Osteoblast (primary cell): ENCODE results near the gene BICD1. TPM values are rescaled to one million over a fixed set of nuclear protein-coding genes. Genes with fewer than 3 reads are reported as not detected.

ENCODE experiments used
- DNase-seq: peaks from one replicate; pipeline ENCODE4 v3.0.0; 2011; ENCODE audit warnings: low spot score, mixed read lengths; ENCODE audit not compliant: insufficient read length; ENCODE audit errors: missing footprints
- H2AFZ ChIP-seq: 2 replicates; pipeline ENCODE4 v1.6.0; 2011; ENCODE audit warnings: mild to moderate bottlenecking, low read length
- H3K27ac ChIP-seq: 2 replicates; pipeline ENCODE4 v1.5.1; 2011; ENCODE audit warnings: mild to moderate bottlenecking, low read depth, low read length, moderate library complexity
- H3K27me3 ChIP-seq: 2 replicates; pipeline ENCODE4 v1.6.0; 2012; ENCODE audit warnings: mild to moderate bottlenecking, control low read depth, inconsistent platforms, low read length, moderate library complexity; ENCODE audit not compliant: insufficient read depth
- H3K36me3 ChIP-seq: 2 replicates; pipeline ENCODE4 v1.5.1; 2011; ENCODE audit warnings: mild to moderate bottlenecking, low read length, control low read depth, moderate library complexity; ENCODE audit not compliant: insufficient read depth
- H3K4me1 ChIP-seq: 2 replicates; pipeline ENCODE4 v1.5.1; 2011; ENCODE audit warnings: mild to moderate bottlenecking, low read length, control low read depth, moderate library complexity; ENCODE audit not compliant: insufficient read depth
- H3K4me2 ChIP-seq: 2 replicates; pipeline ENCODE4 v1.6.0; 2011; ENCODE audit warnings: mild to moderate bottlenecking, low read length; ENCODE audit not compliant: insufficient read depth
- H3K4me3 ChIP-seq: fragments of 200-600 bp; sonication (generic); 3 replicates; pipeline ENCODE4 v1.5.1; 2012; ENCODE audit warnings: mild to moderate bottlenecking, low read length, inconsistent platforms; ENCODE audit not compliant: insufficient read depth
- H3K79me2 ChIP-seq: 2 replicates; pipeline ENCODE4 v1.6.0; 2012; ENCODE audit warnings: mild to moderate bottlenecking, low read length, control low read depth, inconsistent platforms; ENCODE audit not compliant: insufficient read depth
- H3K9me3 ChIP-seq: 2 replicates; pipeline ENCODE4 v1.5.1; 2011; ENCODE audit warnings: low read depth, low read length, control low read depth
- H4K20me1 ChIP-seq: 2 replicates; pipeline ENCODE4 v1.6.0; 2012; ENCODE audit warnings: mild to moderate bottlenecking, low read length, control low read depth; ENCODE audit not compliant: insufficient read depth
- CTCF ChIP-seq: IDR thresholded peaks from 2 replicates; pipeline ENCODE4 v1.5.1; 2011; ENCODE audit warnings: mild to moderate bottlenecking, low read depth, low read length, moderate library complexity; ENCODE audit errors: extremely low read depth
- total RNA-seq: library from RNA; depleted of rRNA; stranded (reverse); fragments of >200 nt; gene quantifications from 2 replicates; pipeline ENCODE4 v1.2.3, GENCODE V29; 2012

Gene BICD1
- total RNA-seq, 1 donor, result 21.0 TPM

GRCh38 chr12:32126720-32127119 lies 20.1 kb downstream of the BICD1 start:
- Histone ChIP-seq H3K4me1 (peaks cover 17% of the 10 kb centered on the region), H3K79me2 (peaks cover 89% of the 10 kb centered on the region), H3K9me3 (no peaks in the 10 kb centered on the region), H3K36me3 (no peaks in the 10 kb centered on the region), H2AFZ (no peak overlapping the region), H3K4me2 (no peak overlapping the region), H3K27me3 (no peaks in the 10 kb centered on the region), H4K20me1 (peaks cover 35% of the 10 kb centered on the region), H3K27ac (no peak overlapping the region), H3K4me3 (no peak overlapping the region)
- no peak for TF ChIP-seq CTCF
- DNase-seq, result no peak

- Histone ChIP-seq H3K27ac (no peak overlapping the region), H3K4me3 (no peak overlapping the region), H4K20me1 (peaks cover 21% of the 10 kb centered on the region), H2AFZ (no peak overlapping the region), H3K79me2 (peaks cover 78% of the 10 kb centered on the region), H3K27me3 (no peaks in the 10 kb centered on the region), H3K4me2 (no peak overlapping the region), H3K9me3 (no peaks in the 10 kb centered on the region), H3K4me1 (peaks cover 13% of the 10 kb centered on the region), H3K36me3 (no peaks in the 10 kb centered on the region)
- DNase-seq, result no peak
- TF ChIP-seq CTCF, result no peak
Measured at GRCh38 chr12:32131666-32132065, 25.0 kb downstream of the BICD1 start.

GRCh38 chr12:32134101-32134888 lies 27.6 kb downstream of the BICD1 start:
- peak overlapping the region; percentile 64 for H3K4me2 ChIP-seq
- peaks cover 81% of the 10 kb centered on the region for H3K79me2 ChIP-seq
- no peaks in the 10 kb centered on the region for H3K27me3 ChIP-seq
- no peaks in the 10 kb centered on the region for H3K9me3 ChIP-seq
- H3K4me3 ChIP-seq, result no peak overlapping the region
- peaks cover 15% of the 10 kb centered on the region for H3K4me1 ChIP-seq
- no peaks in the 10 kb centered on the region for H3K36me3 ChIP-seq
- TF ChIP-seq CTCF, result no peak
- H2AFZ ChIP-seq, result no peak overlapping the region
- no peak for DNase-seq
- peak overlapping the region; percentile 70 for H3K27ac ChIP-seq
- H4K20me1 ChIP-seq, result peaks cover 23% of the 10 kb centered on the region

GRCh38 chr12:32135967-32136366 lies 29.3 kb downstream of the BICD1 start:
- no peak for DNase-seq
- H3K79me2 ChIP-seq, result peaks cover 85% of the 10 kb centered on the region
- H3K27ac ChIP-seq, result no peak overlapping the region
- no peaks in the 10 kb centered on the region for H3K9me3 ChIP-seq
- H3K27me3 ChIP-seq, result no peaks in the 10 kb centered on the region
- no peak overlapping the region for H2AFZ ChIP-seq
- H4K20me1 ChIP-seq, result peaks cover 20% of the 10 kb centered on the region
- peaks cover 15% of the 10 kb centered on the region for H3K4me1 ChIP-seq
- no peak for TF ChIP-seq CTCF
- H3K4me2 ChIP-seq, result no peak overlapping the region
- no peaks in the 10 kb centered on the region for H3K36me3 ChIP-seq
- no peak overlapping the region for H3K4me3 ChIP-seq
